Stomach (tissue), 4 donors: Measurements from ENCODE around the gene KEL.

ENCODE experiments used
- CTCF ChIP-seq, 7 experiments: fragments of 450-650 bp in 4 of 7; fragments of 200-600 bp in 3 of 7; sonication (generic) in 3 of 7; IDR thresholded peaks; one replicate each; pipeline ENCODE4 v1.5.1; 2016 to 2019; ENCODE audit warnings: antibody characterized with exemption in 7 of 7, control low read depth in 2 of 7, mild to moderate bottlenecking in 1 of 7
- EP300 ChIP-seq: sonication (generic); formaldehyde crosslinking; IDR thresholded peaks from one replicate; pipeline ENCODE4 v1.6.1; 2017; ENCODE audit warnings: antibody characterized with exemption
- POLR2A ChIP-seq, 4 donors: fragments of 450-650 bp; IDR thresholded peaks; one replicate each; pipeline ENCODE4 v1.6.1; 2016; ENCODE audit warnings: antibody characterized with exemption in 4 of 4, control low read depth in 2 of 4, mild to moderate bottlenecking in 1 of 4, moderate library complexity in 1 of 4
- POLR2AphosphoS5 ChIP-seq, 3 donors: sonication (generic); formaldehyde crosslinking; IDR thresholded peaks; one replicate each; pipeline ENCODE4 v1.6.1; 2016; ENCODE audit warnings: antibody characterized with exemption in 3 of 3

GRCh38 chr7:142942746-142943145 lies 19.4 kb downstream of the KEL start:
- no peak for TF ChIP-seq EP300
- TF ChIP-seq CTCF (IDR thresholded peaks at IDR 0.05): no peak
- TF ChIP-seq POLR2AphosphoS5 (IDR thresholded peaks at IDR 0.05): no peak
- no peak for TF ChIP-seq POLR2A (IDR thresholded peaks at IDR 0.05)
